ENCODE results near the gene SCRG1. TPM values are rescaled to one million over a fixed set of nuclear protein-coding genes. Genes with fewer than 3 reads are reported as not detected.

Gene SCRG1
- total RNA-seq, 1 donor: under 0.01 TPM

- H3K4me3 ChIP-seq (ENCODE audit: low read depth, low read length): no peak overlapping the region
- peak; percentile 16 for DNase-seq (ENCODE audit: low read depth)
- peak; percentile 42 for TF ChIP-seq CTCF (IDR thresholded peaks at IDR 0.05; ENCODE audit: insufficient read depth, low read depth, low read length)
Observed at GRCh38 chr4:173360587-173361221, 38.2 kb downstream of the SCRG1 start.

- DNase-seq (ENCODE audit: low read depth): no peak
- no peak for TF ChIP-seq CTCF (IDR thresholded peaks at IDR 0.05; ENCODE audit: insufficient read depth, low read depth, low read length)
- no peak overlapping the region for H3K4me3 ChIP-seq (ENCODE audit: low read depth, low read length)
Observed at GRCh38 chr4:173357939-173358338, 41.0 kb downstream of the SCRG1 start.

GRCh38 chr4:173347467-173347866, 51.4 kb downstream of the SCRG1 start:
- no peak for TF ChIP-seq CTCF (IDR thresholded peaks at IDR 0.05; ENCODE audit: insufficient read depth, low read depth, low read length)
- no peak for DNase-seq (ENCODE audit: low read depth)
- no peak overlapping the region for H3K4me3 ChIP-seq (ENCODE audit: low read depth, low read length)

GRCh38 chr4:173346074-173346473, 52.8 kb downstream of the SCRG1 start:
- peak; percentile 24 for DNase-seq (ENCODE audit: low read depth)
- H3K4me3 ChIP-seq (ENCODE audit: low read depth, low read length): no peak overlapping the region
- TF ChIP-seq CTCF (IDR thresholded peaks at IDR 0.05; ENCODE audit: insufficient read depth, low read depth, low read length): no peak

- no peak overlapping the region for H3K4me3 ChIP-seq (ENCODE audit: low read depth, low read length)
- no peak for TF ChIP-seq CTCF (IDR thresholded peaks at IDR 0.05; ENCODE audit: insufficient read depth, low read depth, low read length)
- no peak for DNase-seq (ENCODE audit: low read depth)
Observed at GRCh38 chr4:173345648-173346047, 53.3 kb downstream of the SCRG1 start.

GRCh38 chr4:173343832-173344397, 55.0 kb downstream of the SCRG1 start:
- TF ChIP-seq CTCF (IDR thresholded peaks at IDR 0.05; ENCODE audit: insufficient read depth, low read depth, low read length): no peak
- H3K4me3 ChIP-seq (ENCODE audit: low read depth, low read length): no peak overlapping the region
- no peak for DNase-seq (ENCODE audit: low read depth)

- DNase-seq (ENCODE audit: low read depth): no peak
- H3K4me3 ChIP-seq (ENCODE audit: low read depth, low read length): no peak overlapping the region
- no peak for TF ChIP-seq CTCF (IDR thresholded peaks at IDR 0.05; ENCODE audit: insufficient read depth, low read depth, low read length)
Observed at GRCh38 chr4:173337463-173337862, 61.5 kb downstream of the SCRG1 start.

Data from fibroblast of villous mesenchyme (primary cell).